Measurements from ENCODE around the gene FEV.
A peak's percentile ranks its signal among the peaks of the same experiment; 100 is the strongest.

Gene FEV

DNA sequence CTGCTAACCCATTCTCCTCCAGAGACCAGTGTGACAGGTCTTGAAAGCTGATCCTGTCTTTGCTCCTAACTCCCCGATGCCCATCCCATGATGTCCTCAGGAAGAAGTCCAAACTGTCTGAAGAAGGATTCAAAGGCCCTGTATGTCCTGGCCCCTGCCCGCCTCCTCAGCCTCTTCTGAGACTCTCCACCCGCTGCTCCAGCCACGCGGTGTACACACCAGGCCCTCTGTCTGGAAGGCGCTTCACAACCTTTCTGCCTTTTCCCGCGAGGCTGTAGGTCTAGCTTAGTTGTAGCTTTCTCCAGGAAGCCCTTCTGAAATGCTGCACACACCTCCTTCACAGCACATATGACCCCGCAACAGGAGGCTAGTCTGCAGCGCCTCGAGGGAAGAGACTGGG, 31.7 kb upstream of the FEV start:
- DNase-seq, result no peak

DNA sequence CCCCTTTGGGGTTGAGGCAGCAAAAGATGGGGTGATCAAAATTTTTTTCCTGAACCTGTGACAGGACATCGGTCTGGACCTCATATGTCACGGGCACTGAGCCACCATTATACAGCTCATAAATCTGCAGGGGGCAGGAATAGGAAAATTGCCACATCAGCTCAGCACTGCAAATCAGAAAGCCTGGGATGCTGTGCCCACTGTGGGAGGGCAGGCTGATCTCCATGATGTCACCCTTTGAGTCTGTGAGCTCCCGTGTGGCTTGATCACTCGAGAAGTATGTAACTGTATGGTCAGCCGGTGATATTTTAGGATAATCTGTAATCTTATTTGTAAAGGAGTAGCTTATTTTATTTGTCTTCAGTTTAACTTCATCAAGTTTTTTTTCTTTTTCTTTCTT, 25.9 kb upstream of the FEV start:
- no peak for DNase-seq

DNA sequence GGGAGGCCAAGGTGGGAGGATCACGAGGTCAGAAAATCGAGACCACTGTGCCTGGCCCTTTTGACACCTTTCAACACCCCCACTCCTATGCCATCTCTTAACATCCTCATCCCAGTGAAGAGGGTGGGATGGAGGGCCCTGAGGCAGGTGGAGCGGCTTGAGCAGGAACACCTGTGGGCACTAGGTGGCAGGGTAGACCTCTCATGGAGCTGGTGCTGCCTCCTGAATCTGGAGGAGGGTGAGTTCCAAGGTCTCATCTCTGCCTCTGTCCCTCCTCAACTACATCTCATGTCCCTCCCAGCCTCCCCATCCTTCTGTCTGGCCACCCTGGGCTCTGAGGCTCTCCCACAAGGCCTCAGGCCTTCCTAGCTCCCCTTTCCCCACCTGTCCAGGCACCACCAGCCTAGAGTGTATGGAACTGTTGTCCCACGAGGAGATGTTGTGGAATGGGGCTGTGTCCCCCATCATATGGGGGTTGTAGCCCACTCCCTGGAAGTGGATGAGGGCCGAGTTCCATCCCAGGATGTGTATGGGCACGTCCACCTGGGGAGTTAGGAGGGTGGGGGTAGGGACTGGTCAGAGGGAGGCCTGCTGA, 25.3 kb upstream of the FEV start:
- DNase-seq, result peak; percentile 50

DNA sequence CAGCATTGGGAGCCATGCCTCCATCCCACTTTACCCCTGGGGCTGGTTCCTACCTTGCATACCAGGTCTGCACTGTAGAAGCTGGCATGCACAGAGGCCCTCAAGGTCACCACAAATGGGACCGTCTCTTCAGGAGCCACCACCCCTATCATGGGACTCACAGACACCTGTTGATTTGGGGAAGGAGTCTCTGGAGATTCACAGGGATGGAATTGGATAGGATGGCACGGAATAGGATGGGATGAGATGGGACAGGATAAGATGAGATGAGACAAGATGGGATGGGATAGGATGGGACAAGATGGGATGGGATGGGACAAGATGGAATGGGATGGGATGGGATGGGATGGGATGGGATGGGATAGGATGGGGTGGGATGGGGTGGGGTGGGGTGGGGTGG, 24.3 kb upstream of the FEV start:
- no peak for DNase-seq

DNA sequence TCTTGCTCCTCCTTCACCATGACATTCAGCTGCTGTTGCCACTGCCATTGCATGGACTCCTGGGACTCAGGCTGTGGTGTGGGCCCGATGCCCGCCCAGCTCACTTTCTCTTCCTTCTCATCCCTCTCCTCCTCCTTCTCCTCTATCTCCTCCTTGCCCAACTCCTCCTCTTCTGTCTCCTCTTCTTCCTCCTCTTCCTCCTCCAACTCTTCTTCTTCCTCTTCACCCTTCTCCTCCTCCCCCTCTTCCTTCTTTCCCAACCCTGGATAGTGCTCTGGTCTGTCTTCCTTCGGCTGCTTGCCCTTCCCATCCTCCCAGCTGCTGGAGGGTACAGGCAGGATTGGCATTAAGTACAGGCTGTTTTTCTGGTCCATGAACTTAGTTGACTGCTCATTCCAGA, 19.0 kb upstream of the FEV start:
- no peak for DNase-seq

DNA sequence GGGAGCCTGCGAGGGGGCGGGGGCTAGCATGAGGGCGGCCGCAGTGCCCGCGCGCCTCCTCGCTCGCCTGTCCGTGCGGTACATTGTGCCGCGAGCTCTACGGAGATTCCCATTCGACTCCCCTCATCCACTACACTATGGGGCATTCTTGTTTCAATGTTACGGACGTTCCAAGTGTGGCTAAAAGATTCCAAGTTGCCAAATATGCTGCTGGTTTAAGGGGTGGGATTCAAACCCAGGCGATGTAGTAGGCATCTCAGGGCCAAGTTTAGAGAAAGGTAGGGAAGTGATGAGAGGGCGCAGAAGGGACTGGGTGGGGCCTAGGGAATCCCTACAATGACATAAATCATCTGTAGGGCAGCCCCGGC, 18.3 kb upstream of the FEV start:
- DNase-seq, result no peak

DNA sequence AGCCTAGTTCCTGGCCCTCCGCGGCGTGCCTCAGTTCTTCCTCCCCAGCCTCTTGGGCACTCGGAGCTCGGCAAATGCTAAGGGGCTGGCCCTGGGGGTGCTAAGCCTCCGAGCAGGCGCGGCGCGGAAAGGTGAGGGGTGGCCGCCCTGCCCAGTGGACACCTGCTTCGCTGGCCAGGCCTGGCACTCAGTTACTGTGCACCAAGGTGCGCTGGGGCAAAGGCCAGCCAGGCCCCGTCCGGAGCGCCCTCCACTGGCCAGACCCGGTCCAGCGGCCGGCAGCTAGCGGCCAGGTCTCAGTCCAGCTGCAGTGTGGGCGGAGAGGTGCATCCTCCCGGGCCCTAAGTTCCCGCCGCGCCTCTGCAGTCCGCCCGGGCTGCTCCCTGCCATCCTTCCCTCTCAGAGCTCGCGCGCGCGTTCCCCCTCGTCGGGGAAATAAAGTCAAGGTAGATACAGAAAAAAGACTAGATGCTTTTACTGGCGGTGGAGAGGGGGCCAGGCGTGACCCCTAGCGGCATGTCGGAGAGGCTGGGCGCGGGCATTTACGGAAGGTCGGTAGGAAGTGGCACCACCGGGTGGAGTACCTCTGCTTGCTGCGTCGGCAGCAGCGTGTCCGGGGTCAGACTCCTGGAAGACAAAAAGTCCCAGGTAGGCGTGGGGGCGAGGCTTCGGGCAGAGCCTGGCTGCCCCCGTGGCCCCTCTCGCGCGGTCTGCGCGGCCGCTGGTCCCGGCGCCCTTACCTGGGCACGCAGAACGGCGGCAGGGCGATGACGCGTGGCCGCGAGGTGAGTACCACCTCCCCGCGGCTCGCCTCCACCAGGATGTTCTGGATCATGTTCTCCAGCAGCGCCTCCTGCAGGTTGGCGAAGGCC, 17.6 kb upstream of the FEV start:
- DNase-seq, result peak; percentile 67

DNA sequence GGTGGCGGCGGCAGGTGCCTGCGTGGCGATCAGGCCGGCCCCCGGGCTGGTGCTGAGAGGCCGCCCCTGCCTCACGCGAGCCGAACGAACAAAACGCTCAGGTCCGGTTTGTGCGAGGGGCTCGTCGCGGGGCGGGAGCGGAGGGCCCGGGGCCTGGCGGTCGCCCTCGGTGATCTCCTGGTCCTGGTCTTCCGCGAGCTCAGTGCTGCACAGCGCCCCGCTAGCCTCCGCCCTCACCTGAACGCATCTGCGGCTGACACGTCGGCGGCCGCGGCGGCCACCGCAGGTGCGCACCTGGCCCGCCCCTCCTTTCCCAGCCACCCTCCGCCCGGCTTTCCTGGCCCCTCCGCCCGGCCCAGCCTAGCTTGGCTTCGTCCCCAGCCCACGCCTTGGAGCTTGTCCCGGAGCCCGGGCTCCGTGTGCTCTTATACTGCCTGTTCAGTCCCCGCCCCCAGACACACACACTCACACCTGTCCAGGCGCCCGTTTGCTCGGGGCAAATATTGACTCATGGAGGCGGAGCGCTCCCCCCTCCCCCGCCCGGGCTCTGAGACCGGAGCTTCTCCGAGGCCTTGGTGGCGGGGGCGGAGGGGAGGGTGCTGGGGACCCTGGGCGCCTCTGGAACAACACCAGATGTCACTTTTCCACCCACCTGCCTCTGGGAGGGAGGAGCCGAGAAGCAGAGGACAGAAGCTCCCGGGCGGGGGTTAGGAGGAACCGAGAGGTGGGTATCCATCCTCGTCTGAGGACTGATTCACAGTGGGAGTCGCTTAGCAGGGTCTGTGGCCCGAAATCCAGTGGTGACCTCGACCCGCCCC, 16.8 kb upstream of the FEV start:
- peak; percentile 85 for DNase-seq

DNA sequence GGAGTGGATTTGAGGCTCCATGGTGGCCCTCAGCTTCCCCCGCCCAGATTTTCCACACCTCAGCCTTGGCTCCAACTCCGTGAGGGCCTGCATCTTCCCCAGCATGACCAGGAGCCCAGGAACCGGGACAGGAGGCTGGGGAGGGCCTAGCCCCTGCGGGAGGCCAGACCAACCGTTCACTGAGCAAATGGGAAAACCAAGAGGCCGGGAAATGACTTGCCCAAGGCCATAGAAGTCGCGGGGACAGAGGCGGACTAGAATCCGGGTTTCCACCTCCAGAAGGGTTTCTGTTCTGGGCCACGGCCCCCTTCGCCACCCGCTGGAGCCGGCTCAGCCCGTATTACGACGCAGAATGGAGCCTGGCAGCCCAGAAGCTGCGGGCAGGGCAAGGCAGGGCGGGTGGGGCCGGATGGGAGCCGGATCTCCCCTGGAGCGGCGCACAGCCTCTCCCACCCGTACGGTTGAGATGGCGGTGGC, 16.2 kb upstream of the FEV start:
- no peak for DNase-seq

DNA sequence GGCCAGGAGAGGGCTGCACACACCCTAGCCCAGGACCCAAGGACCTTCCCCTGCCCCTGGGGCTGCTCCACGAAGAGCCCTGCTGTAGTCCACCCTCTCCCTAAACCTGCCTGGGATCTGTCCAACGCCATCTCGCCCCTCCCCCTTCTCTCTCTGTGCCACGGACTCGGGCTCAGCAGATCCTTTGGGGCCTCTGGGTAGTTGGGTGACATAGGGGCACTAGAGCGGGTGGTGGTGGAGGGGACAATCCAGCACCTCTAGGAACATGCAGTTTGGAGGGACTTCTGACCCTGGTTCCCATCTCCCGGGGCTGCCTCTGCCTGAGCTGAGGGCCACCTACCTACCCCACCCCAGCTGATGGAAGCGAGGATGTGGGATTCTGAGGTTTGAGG, 15.6 kb upstream of the FEV start:
- DNase-seq, result no peak

DNA sequence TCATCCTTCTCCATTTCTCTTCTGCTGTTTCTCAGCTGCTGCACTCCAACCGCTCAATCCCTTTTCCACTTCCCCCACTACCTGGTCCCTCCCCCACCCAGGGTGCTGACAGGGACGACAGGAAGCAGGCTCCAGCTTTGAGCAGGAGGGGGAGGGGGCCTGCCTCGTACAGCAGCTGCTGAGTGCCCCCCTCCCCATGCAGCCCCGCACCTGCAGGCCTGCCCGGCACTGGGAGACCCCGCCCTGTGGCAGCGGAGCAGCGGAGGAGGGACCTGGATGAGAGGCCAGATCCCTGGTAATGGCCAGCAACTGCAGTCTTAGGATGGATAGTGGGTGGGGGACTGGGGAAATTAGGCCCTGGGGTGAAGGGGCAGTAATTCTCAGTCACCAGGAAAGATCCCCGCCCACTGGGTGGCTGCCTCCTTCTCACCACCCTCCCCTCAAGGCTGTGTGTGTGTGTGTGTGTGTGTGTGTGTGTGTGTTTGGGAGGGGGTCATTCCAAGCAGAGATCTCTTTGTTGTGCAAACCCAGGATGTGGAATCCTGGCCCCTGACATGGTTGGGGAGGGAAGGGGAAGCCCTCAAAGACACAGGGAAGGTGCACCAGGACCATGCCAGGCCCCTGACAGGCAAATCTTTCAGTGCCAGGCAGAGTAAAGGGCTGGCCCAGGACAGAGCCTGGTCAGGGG, 15.0 kb upstream of the FEV start:
- DNase-seq, result no peak

DNA sequence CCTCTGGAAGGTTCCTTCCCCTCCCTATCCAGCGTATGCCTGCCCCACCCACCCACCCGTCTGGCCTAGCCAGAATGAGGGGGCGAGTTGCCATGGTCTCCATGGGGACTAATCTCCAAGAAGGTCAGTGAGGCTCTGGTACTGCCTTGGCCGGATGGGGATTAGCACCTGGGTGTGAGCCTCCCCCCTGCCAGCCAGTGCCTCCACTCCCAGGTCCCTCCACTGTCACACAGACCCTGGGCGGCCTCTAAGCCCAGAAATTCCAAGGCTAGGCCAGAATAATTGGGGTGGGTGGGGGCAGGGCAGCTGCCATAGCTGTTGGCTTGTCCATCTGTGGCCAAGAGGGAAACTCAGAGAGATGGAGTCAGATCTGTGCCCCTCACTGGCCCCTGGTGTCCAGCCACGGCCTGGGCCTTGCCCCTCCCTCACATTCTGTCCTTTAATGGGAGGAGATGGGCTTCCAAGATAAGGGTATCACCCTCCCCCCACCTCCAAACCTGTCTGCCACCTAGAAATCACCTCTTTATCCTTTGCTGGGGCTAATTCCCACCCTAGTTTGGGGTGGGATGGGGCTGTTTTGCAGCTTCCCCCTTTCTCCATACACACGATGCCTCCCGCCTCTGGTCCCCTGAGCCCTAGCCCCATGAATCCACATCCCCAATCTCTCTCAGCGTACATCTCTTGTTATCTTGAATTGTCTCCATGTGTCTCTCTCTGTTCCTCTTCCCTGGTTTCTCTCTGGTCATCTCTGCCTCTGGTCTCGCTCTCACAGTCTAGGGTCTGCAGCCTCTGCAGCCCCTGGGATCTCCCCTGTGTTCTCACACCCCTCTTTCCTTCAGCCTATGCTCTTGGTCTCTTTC, 14.3 kb upstream of the FEV start:
- no peak for DNase-seq

DNA sequence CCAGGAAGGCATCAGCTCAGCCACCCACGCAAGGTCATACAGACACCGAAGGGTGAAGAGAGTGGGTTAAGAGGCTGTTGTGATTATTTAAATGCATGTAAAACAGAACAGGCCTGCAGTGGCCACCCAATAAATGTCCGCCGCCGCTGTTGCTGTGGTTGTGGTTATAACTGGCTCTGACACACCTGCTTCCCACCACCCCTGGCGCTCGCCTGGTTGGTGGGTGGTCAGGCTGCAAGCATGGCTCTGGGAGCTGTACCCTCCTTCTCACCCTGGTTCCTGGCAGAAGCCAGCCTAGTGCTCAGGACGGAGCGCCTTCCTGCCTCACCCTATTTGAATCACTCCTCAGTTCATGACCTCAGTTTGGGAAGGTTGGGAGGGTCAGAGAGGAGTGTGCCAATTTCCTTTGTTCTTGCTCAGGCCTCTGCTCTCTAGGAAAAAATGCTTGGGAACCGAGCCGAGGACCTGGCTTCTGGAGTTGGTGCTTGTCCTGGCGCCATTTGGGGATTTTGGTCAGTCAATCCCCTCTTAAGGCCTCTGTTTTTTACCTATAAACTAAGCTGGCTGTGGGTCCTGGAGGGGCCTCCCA, 13.5 kb upstream of the FEV start:
- DNase-seq, result no peak

DNA sequence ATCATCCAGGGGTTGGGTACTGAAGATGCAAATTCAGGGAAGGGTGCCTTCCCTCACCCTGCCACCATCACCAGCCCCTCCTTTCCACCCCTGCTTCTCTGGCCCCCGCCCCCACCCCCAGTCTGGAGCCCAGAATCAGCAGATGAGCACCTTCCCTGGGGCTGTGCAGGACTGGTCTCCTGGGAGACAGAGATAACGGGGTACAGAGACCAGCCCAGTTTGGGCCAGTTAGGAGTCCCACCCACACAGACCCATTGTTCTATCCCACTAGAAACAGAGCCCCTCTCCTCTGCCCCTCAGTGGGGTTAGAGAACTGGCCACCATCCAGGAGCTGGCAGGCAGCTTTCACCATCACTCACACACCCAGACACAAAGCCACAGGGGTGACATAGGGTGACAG, 12.7 kb upstream of the FEV start:
- no peak for DNase-seq

DNA sequence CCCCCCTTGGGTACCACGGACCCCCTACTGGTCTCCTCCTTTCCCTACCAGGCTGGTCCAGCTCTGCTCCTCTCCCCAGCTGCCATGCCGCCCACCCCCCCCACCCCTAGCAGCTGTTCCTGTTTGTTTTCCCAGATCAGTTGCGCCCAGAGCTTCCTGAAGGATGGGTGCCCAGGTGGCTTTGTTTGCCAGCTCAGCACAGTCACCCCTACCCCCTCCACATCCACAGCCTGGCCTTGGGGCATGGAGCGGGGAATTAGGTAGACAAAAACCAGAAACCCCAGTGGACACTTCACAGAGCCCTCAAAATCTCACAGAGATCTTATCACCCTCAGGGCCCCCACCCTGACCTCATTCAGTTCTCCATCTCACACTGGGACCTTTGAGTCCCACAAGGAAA, 12.0 kb upstream of the FEV start:
- no peak for DNase-seq

DNA sequence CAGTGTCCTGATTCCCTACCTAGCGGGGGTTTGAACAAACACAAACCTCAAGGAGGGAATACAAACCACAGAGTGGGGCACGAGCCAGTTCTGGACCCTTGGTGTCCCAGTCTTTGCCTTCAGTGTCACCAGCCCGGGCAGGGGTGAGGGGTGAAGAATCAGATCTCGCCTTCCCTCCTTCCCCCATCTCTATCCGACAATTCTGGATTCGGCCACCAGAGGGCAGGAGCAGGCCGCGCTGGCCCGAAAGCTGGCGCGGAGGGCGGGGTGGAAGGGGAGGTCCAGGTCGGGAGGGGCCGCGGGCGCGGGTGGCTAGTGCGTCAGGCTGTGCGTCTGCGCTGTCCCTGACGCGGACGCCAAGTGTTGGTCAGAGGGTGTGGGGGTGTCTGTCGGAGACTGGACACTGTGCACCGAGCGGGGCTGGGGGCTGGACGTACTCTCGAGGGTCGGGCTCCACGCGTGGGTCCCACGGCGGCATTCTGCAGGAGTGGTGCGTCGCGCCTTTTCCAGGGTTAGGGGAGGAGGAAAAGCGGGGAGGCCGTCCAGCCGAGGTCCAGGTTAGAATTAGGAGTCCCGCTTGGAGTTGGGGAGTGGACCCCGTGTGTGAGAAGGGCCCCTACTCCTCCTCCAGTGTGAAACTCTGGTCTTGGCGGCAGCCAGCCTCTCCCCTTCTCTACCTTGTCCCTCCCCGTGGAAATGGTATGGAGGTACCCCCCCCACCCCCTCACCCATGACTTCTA, 11.2 kb upstream of the FEV start:
- DNase-seq, result peak; percentile 80

DNA sequence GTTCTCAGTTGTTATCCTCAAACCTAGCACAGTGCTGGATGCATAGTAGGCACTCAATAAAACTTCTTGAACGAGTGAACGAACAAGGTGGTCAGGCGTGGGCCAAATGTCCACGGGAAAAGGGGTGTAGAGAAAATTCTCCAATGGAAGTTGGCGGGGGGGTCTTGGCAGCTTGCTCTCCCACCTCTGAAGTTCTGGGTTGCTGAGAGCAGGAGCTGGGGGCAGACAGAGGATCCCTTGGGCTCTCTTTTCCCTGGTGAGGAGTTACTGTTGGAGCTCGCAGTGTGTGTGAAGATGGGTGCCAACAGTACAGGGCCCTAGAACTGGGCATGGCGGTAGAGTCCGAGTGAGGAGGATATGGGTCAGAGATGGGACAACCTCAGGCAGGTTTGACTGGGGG, 10.6 kb upstream of the FEV start:
- DNase-seq, result no peak

DNA sequence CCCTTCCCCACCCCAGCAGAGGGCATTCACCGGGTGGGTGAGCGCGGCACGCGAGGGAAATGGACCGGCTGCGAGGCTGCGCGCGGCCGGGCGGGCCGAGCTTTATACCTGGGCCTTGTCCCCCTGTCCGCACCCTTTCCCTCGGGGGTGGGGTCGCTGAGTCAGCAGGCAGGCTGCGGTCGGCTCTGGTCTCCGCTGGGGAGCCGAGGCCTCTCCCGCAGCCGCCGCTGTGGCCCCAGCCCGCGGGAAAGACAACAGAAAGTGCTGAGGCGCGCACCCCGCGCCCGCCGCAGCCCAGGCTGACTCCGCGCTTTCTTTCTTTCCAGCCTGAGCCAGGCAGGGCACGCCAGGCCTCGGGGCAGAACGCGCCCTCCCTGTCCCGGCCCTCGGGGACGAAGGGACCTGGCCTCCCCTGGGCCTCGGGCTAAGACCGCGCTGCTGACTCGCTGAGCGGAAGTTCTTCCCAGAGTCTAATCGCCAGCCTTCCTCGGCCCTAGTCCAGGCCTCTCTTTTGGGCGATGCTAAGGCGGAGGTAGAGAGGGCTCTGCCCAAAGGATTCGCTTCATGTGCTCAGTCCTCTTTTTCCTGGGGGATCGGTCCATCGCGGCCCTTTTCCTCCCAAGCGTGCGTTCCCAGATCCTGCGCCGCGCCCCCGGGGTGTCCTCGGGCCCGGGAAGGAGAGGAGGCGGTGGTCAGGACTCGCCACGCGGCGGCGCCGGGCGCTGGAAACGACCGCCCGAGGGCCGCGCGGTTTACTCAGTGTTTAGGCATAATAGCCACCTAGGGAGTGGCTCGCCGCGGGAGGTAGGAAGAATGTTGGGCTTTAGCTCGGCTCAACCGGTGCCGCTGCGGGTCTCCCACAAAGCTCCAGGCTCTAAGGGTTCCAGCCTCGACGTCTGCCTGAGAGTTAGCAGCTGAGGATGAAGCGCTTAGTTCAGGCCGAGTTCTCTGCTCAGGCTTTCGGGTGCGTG, 8.6 kb upstream of the FEV start, which contains the start of gene CRYBA2:
Gene CRYBA2 (minus strand): TSS at position 78 of the 971 bp plus-strand sequence. CDS start 246 bp downstream, outside the sequence.
- peak; percentile 60 for DNase-seq

DNA sequence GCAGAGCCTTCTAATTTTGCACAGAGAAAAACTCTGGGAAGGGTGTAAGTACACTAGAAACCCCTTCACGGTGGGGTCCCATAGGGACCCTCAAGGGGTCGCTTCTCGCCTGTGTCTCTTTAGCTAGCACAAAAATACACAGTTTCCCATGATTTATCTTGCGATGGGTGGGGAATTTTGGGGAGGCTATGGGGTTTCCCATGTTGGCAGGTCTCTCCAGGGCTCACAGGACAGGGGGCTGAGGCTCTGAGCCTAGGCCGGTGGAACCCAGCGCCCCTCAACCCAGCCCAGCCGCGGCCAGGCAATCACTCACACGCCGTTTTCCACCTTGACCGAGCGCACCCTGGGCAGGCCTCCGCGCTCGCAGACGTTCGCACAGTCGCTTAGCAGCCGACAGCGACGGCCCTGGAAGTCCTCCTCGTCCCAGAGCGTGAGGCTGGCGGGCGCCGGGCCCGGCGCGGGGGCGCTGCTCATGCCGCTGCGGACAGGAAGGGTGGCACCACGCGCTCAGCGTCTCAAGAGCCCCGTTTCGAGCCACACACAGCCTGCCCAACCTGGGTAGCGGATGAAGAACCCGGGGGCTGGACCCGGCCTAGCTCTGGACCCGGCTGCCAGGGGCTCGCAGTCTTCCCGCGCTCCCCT, 7.8 kb upstream of the FEV start:
- no peak for DNase-seq

Measured in RPMI8226 (cell line).